Gastrocnemius medialis (tissue), 4 donors: Measurements from ENCODE around the gene NDUFA8.

Source experiments
- POLR2A ChIP-seq, 2 donors: fragments of 450-650 bp; IDR thresholded peaks; one replicate each; pipeline ENCODE4 v1.6.1; 2017; ENCODE audit warnings: antibody characterized with exemption in 2 of 2, mild to moderate bottlenecking in 2 of 2, moderate library complexity in 2 of 2
- TF ChIP-seq, protein P1 (sequence below), 5 experiments: fragments of 450-650 bp in 3 of 5; fragments of 200-600 bp in 2 of 5; sonication (generic) in 2 of 5; IDR thresholded peaks in 4 of 5; conservative IDR thresholded peaks in 1 of 5; 1 replicate in 4 of 5; 2 replicates in 1 of 5; pipeline ENCODE4 v1.5.1; 2016 to 2019; ENCODE audit warnings: antibody characterized with exemption in 5 of 5, mild to moderate bottlenecking in 3 of 5, moderate library complexity in 3 of 5

DNA sequence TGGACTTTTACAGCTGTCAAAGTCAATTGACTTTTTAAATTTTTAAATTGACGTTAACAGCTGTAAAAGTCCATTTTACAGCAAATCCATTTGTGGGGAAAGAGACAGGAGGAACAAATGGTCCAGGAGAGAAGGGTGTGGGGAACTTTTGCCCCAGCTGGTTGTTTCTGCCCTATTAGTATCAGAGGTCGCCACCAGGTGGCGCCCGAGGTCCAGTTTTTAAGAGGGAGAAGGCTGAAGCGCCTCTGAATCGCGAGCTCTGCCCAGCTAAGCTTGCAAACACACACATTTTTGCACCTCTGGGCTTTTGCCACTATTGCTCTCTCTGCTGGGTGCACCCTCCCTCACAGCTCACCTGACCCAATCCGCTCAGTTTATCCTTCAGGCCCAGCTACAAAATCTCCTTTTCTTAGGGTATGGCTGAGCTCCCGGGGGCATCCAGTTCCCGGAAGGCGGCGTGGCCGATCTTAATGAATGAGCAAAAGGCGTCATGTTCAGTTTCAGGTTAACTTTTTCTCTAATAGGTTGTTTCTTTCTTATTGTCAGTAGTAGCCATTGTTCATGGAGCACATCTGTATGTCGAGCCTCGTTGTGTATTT is 60.2 kb downstream of the NDUFA8 start:
- no peak for TF ChIP-seq POLR2A (IDR thresholded peaks at IDR 0.05)
- TF ChIP-seq, protein P1, sequence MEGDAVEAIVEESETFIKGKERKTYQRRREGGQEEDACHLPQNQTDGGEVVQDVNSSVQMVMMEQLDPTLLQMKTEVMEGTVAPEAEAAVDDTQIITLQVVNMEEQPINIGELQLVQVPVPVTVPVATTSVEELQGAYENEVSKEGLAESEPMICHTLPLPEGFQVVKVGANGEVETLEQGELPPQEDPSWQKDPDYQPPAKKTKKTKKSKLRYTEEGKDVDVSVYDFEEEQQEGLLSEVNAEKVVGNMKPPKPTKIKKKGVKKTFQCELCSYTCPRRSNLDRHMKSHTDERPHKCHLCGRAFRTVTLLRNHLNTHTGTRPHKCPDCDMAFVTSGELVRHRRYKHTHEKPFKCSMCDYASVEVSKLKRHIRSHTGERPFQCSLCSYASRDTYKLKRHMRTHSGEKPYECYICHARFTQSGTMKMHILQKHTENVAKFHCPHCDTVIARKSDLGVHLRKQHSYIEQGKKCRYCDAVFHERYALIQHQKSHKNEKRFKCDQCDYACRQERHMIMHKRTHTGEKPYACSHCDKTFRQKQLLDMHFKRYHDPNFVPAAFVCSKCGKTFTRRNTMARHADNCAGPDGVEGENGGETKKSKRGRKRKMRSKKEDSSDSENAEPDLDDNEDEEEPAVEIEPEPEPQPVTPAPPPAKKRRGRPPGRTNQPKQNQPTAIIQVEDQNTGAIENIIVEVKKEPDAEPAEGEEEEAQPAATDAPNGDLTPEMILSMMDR (IDR thresholded peaks at IDR 0.05 in 4 of 5, conservative IDR thresholded peaks at IDR 0.05 in 1 of 5), result peak; percentile 74 to 91 (median 87)
